ACC112 (cell line): ENCODE measurements around the gene LPCAT1.

Source experiments
- H2AFZ ChIP-seq: fragments of 200-600 bp; sonication (generic); one replicate; pipeline ENCODE4 v1.6.0; 2017; ENCODE audit warnings: antibody characterized with exemption, low read length; ENCODE audit not compliant: unreplicated experiment
- H3K27ac ChIP-seq: fragments of 200-600 bp; sonication (generic); 2 replicates; pipeline ENCODE4 v1.5.1; 2014; ENCODE audit warnings: low read depth, mild to moderate bottlenecking, antibody characterized with exemption, low read length, moderate library complexity
- H3K27me3 ChIP-seq: fragments of 200-600 bp; sonication (generic); 2 replicates; pipeline ENCODE4 v1.6.1; 2014; ENCODE audit warnings: mild to moderate bottlenecking, antibody characterized with exemption, low read length, moderate library complexity, mixed read lengths; ENCODE audit not compliant: insufficient read depth
- H3K36me3 ChIP-seq: fragments of 200-600 bp; sonication (generic); 2 replicates; pipeline ENCODE4 v1.6.1; 2016; ENCODE audit warnings: mild to moderate bottlenecking, antibody characterized with exemption, low read length, moderate library complexity, mixed read lengths; ENCODE audit not compliant: insufficient read depth
- H3K4me1 ChIP-seq: fragments of 200-600 bp; sonication (generic); one replicate; pipeline ENCODE4 v1.6.1; 2016; ENCODE audit warnings: low read length, mixed read lengths; ENCODE audit not compliant: insufficient read depth, unreplicated experiment, control insufficient read depth
- H3K4me3 ChIP-seq: fragments of 200-600 bp; sonication (generic); 2 replicates; pipeline ENCODE4 v1.5.1; 2014; ENCODE audit warnings: mild to moderate bottlenecking, low read depth, low read length
- H3K79me2 ChIP-seq: fragments of 200-600 bp; sonication (generic); one replicate; pipeline ENCODE4 v1.6.0; 2016; ENCODE audit warnings: low read length; ENCODE audit not compliant: control insufficient read depth, unreplicated experiment, insufficient read depth

The LPCAT1 gene

DNA sequence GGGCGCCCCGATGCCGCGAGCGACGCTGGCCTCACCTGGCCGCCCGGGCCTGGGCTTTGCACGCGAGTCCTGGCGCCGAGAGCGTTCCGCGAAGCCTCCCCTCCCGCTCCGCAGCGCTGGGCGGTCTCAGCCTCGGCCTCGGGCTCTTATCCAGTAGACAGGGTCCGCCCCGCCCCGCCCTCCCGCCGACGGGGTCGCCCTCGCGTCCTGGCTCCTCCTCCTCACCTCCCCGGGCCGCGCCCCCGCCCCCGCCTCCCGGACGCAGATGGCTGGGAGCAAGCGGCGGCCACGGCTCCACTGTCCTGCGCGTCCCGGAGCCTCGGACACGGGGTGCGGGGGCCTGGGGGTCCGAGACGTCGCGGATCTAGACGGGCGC lies 78.5 kb downstream of the LPCAT1 start, which contains the start of gene SLC6A3:
TSS of gene SLC6A3 (minus strand) at position 128 of the 376 bp plus-strand sequence. CDS start 2,243 bp downstream, outside the sequence.
- Histone ChIP-seq H3K27ac (no peak within 1 kb of the TSS), H3K36me3 (no peaks in the 10 kb centered on the region), H3K27me3 (peaks cover 98% of the 10 kb centered on the region), H2AFZ (no peak within 1 kb of the TSS), H3K79me2 (no peaks in the 10 kb centered on the region), H3K4me1 (no peaks in the 10 kb centered on the region), H3K4me3 (no peak within 1 kb of the TSS)

DNA sequence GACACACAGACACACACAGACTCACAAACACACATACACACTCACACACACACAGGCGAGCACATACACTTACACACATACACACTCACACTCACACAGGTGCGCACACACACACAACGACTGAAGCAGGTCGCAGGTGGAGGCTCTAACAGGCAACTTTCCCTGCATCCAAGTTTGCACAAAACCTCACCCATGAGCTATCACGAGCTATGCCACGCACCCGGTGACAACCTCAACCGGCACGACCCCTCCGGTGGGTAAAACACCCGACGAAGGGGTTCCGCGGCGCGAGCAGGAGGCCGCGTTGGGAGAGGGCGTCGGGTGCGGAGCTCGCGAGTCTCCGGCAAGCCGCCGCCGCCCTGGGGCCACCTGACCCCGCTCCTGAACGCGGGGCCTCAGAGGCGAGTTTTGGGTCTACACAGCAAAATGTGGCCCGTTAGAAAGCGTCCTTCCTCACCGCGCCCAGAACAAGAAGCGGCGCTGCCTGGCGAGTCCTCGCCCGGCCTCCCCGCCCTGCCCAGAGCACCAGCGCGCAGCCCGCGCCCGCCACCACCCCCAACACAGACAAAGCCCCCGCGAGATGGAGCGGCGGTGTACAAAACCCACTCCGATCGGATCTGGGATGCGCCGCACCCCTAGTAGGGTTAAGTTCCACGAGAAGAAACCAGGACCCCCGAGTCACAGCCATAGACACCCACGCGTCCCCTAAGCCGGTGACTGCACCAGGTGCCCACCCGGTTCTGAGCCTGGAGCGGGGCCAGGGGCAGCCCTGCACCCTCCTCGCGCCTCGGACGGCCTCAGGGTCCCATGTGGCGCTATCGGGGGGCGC lies 79.2 kb downstream of the LPCAT1 start:
- Histone ChIP-seq H3K4me1 (no peaks in the 10 kb centered on the region), H3K79me2 (no peaks in the 10 kb centered on the region), H2AFZ (no peak overlapping the region), H3K36me3 (no peaks in the 10 kb centered on the region), H3K27ac (no peak overlapping the region), H3K27me3 (peaks cover 98% of the 10 kb centered on the region), H3K4me3 (no peak overlapping the region)

DNA sequence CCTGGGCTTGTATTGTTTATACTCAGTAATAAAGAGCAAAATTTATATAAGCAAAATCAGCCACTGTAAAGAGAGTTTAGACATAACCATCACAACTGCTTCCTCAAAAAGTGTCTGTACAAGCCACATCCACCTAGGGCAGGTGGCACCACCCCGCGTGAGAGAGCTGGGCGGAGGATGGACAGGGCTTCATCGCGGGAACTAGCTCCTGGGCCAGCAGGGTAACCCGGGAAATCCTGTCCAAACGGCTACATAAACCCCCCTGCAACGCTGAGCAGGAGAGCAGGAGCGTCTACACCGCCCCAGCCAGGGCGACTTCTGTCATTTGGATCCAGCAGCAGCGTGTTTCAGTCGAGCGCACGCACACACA lies 79.8 kb downstream of the LPCAT1 start:
- Histone ChIP-seq H3K4me1 (no peaks in the 10 kb centered on the region), H3K27me3 (peaks cover 96% of the 10 kb centered on the region), H3K36me3 (no peaks in the 10 kb centered on the region), H3K4me3 (no peak overlapping the region), H2AFZ (no peak overlapping the region), H3K79me2 (no peaks in the 10 kb centered on the region), H3K27ac (no peak overlapping the region)

DNA sequence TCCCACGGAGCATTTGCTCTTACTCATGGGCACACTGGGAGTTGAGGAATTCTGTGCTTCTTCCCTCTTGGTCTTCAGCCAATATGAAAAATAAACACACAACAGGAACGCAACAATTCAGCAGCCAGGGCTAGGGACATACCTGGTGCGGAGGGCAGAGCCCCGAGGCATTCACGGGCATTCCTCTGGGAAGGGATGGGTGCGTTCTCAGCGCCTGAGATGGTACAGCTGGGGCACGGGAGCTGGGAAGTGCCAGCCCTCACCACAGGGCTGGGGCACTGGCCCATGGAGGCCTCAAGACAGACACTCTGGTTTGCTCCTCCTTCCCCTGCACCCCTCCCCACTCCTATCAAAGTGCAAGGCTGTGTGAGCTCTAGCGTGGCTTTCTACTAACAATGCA lies 80.6 kb downstream of the LPCAT1 start:
- Histone ChIP-seq H3K4me3 (no peak overlapping the region), H3K79me2 (no peaks in the 10 kb centered on the region), H3K27me3 (peaks cover 92% of the 10 kb centered on the region), H3K36me3 (no peaks in the 10 kb centered on the region), H3K27ac (no peak overlapping the region), H3K4me1 (no peaks in the 10 kb centered on the region), H2AFZ (no peak overlapping the region)

DNA sequence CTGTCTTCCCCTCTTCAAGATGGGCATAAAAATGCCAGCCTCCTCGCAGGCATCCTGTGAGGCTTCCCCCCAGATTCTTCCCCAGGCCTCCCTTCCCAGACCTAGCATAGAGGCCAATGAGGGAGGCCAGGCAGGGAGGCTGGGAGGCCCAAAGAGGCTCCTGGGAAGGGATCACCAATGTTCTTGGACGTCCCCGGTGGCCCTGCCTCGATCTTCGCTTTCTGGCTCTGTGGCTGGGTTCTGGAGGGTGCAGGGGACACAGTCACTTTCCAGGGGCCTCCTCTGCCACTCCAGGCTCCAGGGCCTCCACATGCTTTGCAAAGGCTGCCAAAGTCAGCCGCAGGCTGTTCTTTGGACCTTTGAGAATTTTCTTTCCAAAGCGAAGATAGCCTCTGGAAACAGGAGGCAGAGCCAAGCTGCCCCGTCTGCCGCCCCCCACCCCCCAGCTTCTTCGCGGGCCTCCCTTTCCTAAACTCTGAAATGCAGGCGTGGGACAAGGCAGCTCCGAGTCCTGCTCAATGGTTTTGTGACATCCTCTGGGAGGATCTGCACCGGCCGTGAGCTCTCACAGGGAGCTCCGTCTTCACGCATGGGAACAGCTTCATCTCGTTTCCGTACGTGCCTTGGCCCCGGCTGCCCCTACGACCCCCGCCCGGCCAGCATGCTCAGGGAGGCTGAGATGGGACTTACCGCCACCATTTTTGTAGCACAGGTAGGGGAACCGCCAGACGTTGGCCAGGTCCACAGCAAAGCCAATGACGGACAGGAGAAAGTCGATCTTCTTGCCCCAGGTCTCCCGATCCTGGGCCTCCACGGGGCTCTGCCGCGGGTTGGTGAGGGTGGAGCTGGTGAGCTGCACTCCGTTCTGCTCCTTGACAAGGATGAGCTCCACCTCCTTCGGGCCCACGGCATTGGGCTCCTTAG lies 81.3 kb downstream of the LPCAT1 start:
- Histone ChIP-seq H3K27ac (no peak overlapping the region), H3K79me2 (no peaks in the 10 kb centered on the region), H3K27me3 (peaks cover 85% of the 10 kb centered on the region), H3K4me3 (no peak overlapping the region), H3K36me3 (no peaks in the 10 kb centered on the region), H3K4me1 (peaks cover 3% of the 10 kb centered on the region), H2AFZ (no peak overlapping the region)

DNA sequence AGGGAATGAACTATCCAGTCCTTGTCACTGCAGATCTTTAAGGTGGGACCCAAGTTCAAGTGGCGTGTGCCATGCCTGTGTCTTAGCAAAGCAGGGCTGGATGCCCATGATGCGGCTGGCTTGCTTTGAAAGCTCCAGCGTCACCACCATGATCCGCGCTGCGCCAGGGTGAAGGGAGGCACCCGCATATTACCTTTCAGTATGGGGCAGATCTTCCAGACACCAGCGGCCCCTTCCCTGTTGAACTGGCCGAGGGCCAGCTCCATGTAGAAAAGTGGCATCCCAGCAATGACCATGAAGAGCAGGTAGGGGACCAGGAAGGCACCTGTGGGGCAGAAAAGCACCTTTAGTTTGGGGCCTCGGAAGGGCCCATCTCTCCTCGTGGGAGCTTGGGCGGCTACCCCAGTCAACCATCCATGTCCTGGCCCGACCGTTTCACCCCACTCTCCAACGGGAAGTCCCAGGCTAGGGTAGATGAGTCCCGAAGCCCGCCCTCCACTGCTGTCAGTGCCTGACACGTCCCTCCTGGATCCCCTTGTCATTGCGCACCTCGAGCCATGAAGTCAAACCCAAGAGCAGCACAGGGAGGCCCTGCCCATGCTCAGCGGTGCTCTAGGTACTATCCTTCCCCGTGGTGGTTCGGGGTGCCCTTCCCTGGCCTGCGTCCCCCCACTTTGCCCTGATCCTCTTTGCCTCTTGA lies 82.4 kb downstream of the LPCAT1 start:
- Histone ChIP-seq H3K27ac (no peak overlapping the region), H2AFZ (no peak overlapping the region), H3K4me3 (no peak overlapping the region), H3K36me3 (no peaks in the 10 kb centered on the region), H3K79me2 (no peaks in the 10 kb centered on the region), H3K4me1 (peaks cover 7% of the 10 kb centered on the region), H3K27me3 (peaks cover 73% of the 10 kb centered on the region)

DNA sequence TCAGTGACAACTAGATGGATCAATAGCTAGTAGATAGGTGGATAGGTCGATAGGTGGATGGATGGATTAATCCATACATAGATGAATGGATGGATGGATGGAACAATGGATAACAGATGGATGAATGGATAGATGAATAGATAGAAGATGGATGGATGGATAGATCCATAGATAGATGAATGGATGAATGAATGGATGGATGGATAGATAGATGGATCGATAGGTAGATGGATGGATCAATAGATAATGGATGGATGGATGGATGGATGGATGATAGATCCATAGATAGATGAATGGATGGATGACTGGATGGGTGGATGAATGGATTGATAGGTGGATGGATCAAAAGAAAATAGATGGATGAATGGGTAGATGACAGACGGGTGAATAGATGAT lies 83.7 kb downstream of the LPCAT1 start:
- Histone ChIP-seq H3K79me2 (no peaks in the 10 kb centered on the region), H3K27me3 (peaks cover 61% of the 10 kb centered on the region), H3K4me3 (no peak overlapping the region), H3K36me3 (no peaks in the 10 kb centered on the region), H3K4me1 (peaks cover 7% of the 10 kb centered on the region), H3K27ac (no peak overlapping the region), H2AFZ (no peak overlapping the region)

DNA sequence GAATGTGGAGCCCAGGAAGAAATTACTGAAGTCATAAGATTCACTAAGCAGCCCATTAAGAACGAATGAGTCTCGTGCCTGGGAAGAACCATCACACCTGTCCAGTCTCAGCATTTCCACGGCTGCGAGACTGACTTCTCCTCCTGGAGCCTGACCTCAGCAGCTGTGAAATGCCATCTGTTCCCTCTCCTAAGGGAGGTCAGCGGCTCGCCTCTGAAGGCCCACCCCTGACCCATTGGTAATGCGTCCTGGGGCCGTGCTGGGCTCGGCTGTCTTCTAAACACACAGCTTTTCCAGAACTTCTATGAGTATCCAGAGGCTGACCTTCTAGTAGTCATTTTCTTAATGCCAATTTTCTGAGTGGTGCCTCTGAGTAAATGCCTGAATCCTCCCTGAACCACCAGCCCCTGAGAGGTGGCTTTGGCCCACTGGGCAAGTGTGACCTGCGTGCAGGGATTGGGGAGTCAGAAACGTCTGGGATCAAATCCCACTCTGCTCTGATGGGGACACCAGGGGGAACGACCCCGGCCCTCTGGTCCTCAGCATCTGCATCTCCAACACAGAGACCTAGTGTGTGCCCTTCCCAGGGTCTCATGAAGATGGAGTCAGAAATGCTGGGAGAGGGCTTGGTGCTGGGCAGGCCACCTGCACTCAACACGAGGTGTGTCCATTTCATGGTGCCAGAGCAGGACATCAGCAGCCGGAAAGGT lies 84.2 kb downstream of the LPCAT1 start:
- no peaks in the 10 kb centered on the region for H3K36me3 ChIP-seq
- H3K4me1 ChIP-seq, result peaks cover 7% of the 10 kb centered on the region
- H2AFZ ChIP-seq, result no peak overlapping the region
- H3K27ac ChIP-seq, result no peak overlapping the region
- H3K27me3 ChIP-seq, result peaks cover 55% of the 10 kb centered on the region
- H3K79me2 ChIP-seq, result no peaks in the 10 kb centered on the region
- H3K4me3 ChIP-seq, result no peak overlapping the region

DNA sequence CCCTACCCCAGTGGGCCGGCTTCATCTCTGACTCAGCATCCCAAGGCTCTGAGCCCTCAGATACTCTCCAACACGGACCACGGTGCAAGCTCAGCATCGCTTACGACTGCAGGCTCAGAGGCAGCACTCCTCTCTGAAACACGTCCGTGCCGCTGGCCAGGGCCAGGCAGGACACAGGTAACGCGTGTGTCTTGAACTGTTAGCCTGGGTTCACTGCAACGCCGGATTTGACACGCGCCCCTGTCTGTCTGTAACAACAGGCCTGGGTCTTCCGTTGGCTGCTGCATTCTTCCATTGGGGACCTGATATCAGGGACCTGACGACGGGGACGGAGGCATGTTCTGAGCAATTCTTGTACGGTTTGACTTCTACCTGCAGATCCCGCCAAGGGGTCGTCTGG lies 84.9 kb downstream of the LPCAT1 start:
- Histone ChIP-seq H2AFZ (no peak overlapping the region), H3K4me1 (peaks cover 7% of the 10 kb centered on the region), H3K4me3 (no peak overlapping the region), H3K27me3 (peaks cover 53% of the 10 kb centered on the region), H3K27ac (no peak overlapping the region), H3K36me3 (no peaks in the 10 kb centered on the region), H3K79me2 (no peaks in the 10 kb centered on the region)
